Skeletal muscle tissue (tissue), 4 donors: Measurements from ENCODE around the gene ALX4. TPM values are rescaled to one million over a fixed set of nuclear protein-coding genes. Genes with fewer than 3 reads are reported as not detected.

ENCODE experiments used
- H3K27ac ChIP-seq: one replicate; pipeline ENCODE4 v1.7.0; 2013; ENCODE audit warnings: mild to moderate bottlenecking, low read depth, low read length, inconsistent platforms
- H3K27me3 ChIP-seq, 3 donors: one replicate each; pipeline ENCODE4 v1.7.0; 2013; ENCODE audit warnings: low read length in 3 of 3; ENCODE audit not compliant: control insufficient read depth in 3 of 3, insufficient read depth in 3 of 3
- H3K36me3 ChIP-seq, 3 donors: one replicate each; pipeline ENCODE4 v1.7.0; 2013; ENCODE audit warnings: low read length in 3 of 3; ENCODE audit not compliant: control insufficient read depth in 3 of 3, insufficient read depth in 3 of 3
- H3K4me1 ChIP-seq, 3 donors: one replicate each; pipeline ENCODE4 v1.7.0; 2013; ENCODE audit warnings: low read length in 3 of 3, mild to moderate bottlenecking in 3 of 3; ENCODE audit not compliant: control insufficient read depth in 3 of 3, insufficient read depth in 3 of 3
- H3K4me3 ChIP-seq, 3 donors: one replicate each; pipeline ENCODE4 v1.7.0; 2013; ENCODE audit warnings: low read length in 3 of 3
- H3K9ac ChIP-seq, 3 donors: one replicate each; pipeline ENCODE4 v1.7.0; 2013; ENCODE audit warnings: low read length in 3 of 3, mild to moderate bottlenecking in 3 of 3, moderate library complexity in 2 of 3, low read depth in 1 of 3
- H3K9me3 ChIP-seq, 3 donors: one replicate each; pipeline ENCODE4 v1.7.0; 2013; ENCODE audit warnings: low read length in 3 of 3; ENCODE audit not compliant: control insufficient read depth in 3 of 3
- total RNA-seq: library from RNA; depleted of rRNA; stranded (reverse); fragments of >200 nt; gene quantifications from one replicate; pipeline ENCODE4 v1.2.3, GENCODE V29; 2014
- donor health status: Osteomylitis.

ALX4 gene
- total RNA-seq, 1 donor from 2014 or later = 2.1 TPM

GRCh38 chr11:44308923-44309477, 939 bp downstream of the ALX4 start:
- H3K9me3 ChIP-seq = no peaks in the 10 kb centered on the region
- peak overlapping the region; percentile 38 to 54 (median 54) for H3K4me3 ChIP-seq
- no peak overlapping the region for H3K27ac ChIP-seq
- no peaks in the 10 kb centered on the region for H3K36me3 ChIP-seq
- H3K9ac ChIP-seq = peak overlapping the region in 1 of 3 donors; percentile 16
- peaks cover 86 to 96% (median 95%) of the 10 kb centered on the region in 3 donors for H3K27me3 ChIP-seq
- H3K4me1 ChIP-seq = peaks cover 18 to 26% (median 21%) of the 10 kb centered on the region in 3 donors

DNA sequence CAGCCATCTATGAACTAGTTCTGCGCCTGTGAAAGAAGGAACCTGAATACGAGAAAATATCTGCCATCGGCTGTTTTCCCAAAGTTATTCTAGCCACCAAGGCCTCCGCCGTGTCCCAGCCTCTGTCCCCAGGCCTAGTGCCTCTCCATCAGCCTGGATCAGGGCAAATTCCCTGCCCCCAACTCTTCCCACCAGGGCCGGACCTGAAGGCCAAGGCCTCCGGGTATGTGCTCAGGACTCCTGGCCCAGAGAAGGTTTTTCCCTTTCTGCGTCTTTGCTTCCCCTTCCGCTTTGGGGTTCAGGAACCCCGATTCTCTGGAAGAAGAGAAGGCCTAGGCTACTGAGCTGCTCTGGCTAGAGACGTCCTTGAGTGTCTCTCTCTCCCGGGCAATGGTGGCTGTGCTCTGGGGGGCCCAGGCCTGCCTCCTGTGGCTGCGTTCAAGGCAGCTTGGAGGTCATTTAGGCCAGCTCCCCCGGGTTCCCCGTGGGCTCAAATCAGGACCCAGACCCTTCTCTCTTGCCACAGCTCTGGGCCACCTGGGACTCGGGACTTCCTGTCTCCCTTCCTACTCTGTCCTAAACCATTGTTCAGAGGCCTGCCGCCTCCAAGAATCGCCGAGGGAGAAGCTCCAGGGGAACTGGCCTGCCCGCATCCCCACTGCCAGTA, 1.6 kb downstream of the ALX4 start:
- peaks cover 18 to 26% (median 22%) of the 10 kb centered on the region in 3 donors for H3K4me1 ChIP-seq
- peaks cover 86 to 96% (median 95%) of the 10 kb centered on the region in 3 donors for H3K27me3 ChIP-seq
- no peaks in the 10 kb centered on the region for H3K9me3 ChIP-seq
- no peaks in the 10 kb centered on the region for H3K36me3 ChIP-seq
- no peak overlapping the region for H3K4me3 ChIP-seq
- H3K9ac ChIP-seq = peak overlapping the region in 1 of 3 donors; percentile 16
- no peak overlapping the region for H3K27ac ChIP-seq

DNA sequence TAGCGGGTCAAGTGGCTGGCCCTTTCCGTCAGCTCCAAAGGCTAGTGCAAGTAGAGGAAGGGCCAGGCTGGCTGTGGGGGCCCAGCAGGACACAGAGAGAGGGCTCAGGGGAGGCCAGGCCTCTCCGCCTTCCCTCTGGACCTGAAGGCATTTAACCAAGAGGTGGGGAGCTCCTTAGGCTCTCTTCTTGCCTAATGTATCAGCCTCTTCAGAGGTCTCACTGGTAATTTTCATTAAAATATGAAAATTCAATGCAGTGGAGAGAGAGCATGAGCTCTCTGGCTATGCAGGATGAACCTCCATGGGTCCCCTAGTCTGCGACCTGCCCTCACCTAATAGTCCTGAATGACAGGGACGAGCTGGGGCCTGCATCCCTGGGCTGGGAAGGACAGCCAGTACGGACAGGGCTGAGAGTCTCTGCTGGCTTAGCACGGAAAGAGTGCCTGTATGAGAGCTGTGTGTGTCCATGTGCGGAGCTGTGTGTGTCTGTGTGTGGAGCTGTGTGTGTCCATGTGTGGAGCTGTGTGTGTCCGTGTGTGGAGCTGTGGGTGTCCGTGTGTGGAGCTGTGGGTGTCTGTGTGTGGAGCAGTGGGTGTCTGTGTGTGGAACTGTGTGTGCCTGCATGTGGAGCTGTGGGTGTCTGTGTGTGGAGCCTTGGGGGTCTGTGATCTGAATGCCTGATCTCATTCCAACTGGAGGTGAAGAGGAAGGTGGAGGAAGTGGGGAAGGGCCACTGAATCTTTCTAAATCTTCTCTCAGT, 2.4 kb downstream of the ALX4 start:
- Histone ChIP-seq H3K4me1 (peaks cover 18 to 26% (median 22%) of the 10 kb centered on the region in 3 donors), H3K27me3 (peaks cover 88 to 97% (median 97%) of the 10 kb centered on the region in 3 donors), H3K4me3 (no peak overlapping the region), H3K36me3 (no peaks in the 10 kb centered on the region), H3K27ac (no peak overlapping the region), H3K9ac (no peak overlapping the region), H3K9me3 (no peaks in the 10 kb centered on the region)

DNA sequence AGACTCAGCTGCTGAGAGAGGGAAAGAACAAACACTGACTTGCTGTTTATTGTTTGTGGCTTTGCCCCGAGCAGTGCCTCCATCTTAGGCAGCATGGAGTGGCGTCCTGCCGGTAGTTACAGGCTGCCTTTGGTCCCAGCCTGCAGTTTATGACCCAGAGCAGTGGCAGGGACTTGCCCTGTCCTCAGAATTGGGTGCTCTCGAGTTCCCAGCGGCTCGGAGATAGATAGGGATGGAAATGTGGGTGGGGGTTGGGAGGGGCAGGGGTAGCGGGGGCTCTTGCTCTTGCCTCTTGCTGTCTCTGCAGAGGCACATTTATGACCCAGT, 3.1 kb downstream of the ALX4 start:
- peaks cover 18 to 26% (median 22%) of the 10 kb centered on the region in 3 donors for H3K4me1 ChIP-seq
- H3K4me3 ChIP-seq = no peak overlapping the region
- H3K9ac ChIP-seq = no peak overlapping the region
- peaks cover 88 to 97% (median 94%) of the 10 kb centered on the region in 3 donors for H3K27me3 ChIP-seq
- no peak overlapping the region for H3K27ac ChIP-seq
- no peaks in the 10 kb centered on the region for H3K36me3 ChIP-seq
- no peaks in the 10 kb centered on the region for H3K9me3 ChIP-seq

DNA sequence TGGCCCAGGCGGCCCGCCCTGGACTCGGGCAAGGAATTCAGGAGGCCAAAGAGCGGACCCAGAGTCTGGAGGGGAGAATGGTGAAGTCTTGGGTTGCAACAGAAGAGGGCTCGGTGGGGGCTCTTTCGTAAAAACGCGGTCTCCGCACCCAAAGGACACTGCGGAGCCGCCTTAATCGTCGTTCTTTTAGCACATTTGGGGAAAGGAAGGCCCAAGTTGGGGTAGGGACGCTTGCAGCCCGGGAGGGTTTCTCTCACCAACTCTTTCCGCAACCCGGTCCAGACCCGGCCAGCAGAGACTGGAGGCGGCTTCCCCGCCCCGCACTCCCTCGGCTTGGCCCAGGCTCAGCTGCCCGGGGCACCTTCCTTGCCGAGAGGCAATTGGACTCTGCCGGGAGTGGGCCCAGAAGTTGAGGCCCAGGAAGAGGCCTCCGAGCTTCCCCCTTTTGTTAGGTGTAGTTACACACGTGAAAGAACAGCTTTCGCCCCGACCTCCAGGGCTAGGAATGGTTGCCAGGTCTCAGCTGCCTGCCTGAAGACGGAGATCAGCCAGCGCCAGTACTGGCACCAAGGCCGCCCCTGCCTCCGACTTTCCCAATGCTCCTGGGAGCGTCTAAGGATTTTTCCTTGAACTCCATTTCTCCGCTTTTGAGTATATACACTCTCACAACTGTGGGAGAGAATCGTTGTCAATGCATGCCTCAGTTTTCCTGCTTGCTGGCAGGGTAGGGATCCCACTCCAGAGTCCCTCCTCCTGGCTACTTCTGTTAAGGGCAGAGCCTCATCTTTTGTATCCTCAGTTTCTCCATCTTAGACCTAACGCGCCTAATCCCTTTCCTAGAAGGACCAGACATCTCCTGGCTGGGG, 3.7 kb downstream of the ALX4 start:
- H3K4me3 ChIP-seq = peak overlapping the region; percentile 61 to 69 (median 65)
- H3K4me1 ChIP-seq = peaks cover 18 to 26% (median 22%) of the 10 kb centered on the region in 3 donors
- no peak overlapping the region for H3K27ac ChIP-seq
- H3K36me3 ChIP-seq = no peaks in the 10 kb centered on the region
- no peaks in the 10 kb centered on the region for H3K9me3 ChIP-seq
- peak overlapping the region in 2 of 3 donors; percentile 53 to 66 for H3K9ac ChIP-seq
- peaks cover 88 to 96% (median 94%) of the 10 kb centered on the region in 3 donors for H3K27me3 ChIP-seq

GRCh38 chr11:44305470-44306051, 4.4 kb downstream of the ALX4 start:
- H3K27me3 ChIP-seq = peaks cover 81 to 93% (median 88%) of the 10 kb centered on the region in 3 donors
- peak overlapping the region in 2 of 3 donors; percentile 53 to 66 for H3K9ac ChIP-seq
- H3K9me3 ChIP-seq = no peaks in the 10 kb centered on the region
- H3K36me3 ChIP-seq = no peaks in the 10 kb centered on the region
- peaks cover 14 to 22% (median 22%) of the 10 kb centered on the region in 3 donors for H3K4me1 ChIP-seq
- H3K27ac ChIP-seq = no peak overlapping the region
- peak overlapping the region; percentile 61 to 69 (median 65) for H3K4me3 ChIP-seq

DNA sequence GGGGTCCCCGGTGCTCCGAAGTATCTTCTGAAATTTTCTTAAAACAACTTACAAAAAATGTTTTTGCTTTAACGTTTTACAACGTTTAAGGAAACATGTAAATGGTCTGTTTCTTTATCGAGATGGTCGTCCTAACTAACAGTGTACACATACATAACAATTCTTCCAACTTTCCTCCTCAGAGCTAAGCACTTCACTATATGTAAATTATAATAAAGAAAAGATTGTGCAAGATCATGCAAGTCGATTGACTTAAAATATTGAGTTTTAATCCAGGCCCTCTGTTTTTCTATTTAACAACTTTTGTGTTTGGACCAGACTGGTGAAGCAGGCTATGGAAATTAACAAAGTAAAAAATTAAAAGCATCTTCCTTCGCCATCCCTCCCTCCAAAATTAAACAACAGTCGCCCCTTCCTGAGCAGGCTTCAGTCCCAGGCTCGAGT, 4.9 kb downstream of the ALX4 start:
- Histone ChIP-seq H3K9ac (no peak overlapping the region), H3K27me3 (peaks cover 86 to 94% (median 87%) of the 10 kb centered on the region in 3 donors), H3K4me3 (peak overlapping the region; percentile 61 to 69 (median 65)), H3K27ac (no peak overlapping the region), H3K9me3 (no peaks in the 10 kb centered on the region), H3K36me3 (no peaks in the 10 kb centered on the region), H3K4me1 (peaks cover 14 to 22% (median 20%) of the 10 kb centered on the region in 3 donors)

GRCh38 chr11:44304091-44305025, 5.6 kb downstream of the ALX4 start:
- no peaks in the 10 kb centered on the region for H3K9me3 ChIP-seq
- no peak overlapping the region for H3K27ac ChIP-seq
- no peaks in the 10 kb centered on the region for H3K36me3 ChIP-seq
- H3K27me3 ChIP-seq = peaks cover 81 to 90% (median 83%) of the 10 kb centered on the region in 3 donors
- H3K4me3 ChIP-seq = peak overlapping the region; percentile 35 to 54 (median 48)
- peak overlapping the region in 1 of 3 donors; percentile 8 for H3K9ac ChIP-seq
- H3K4me1 ChIP-seq = peaks cover 7 to 17% (median 16%) of the 10 kb centered on the region in 3 donors
